Testis (tissue), 3 donors: ENCODE data around the gene SPON1. TPM values are rescaled to one million over a fixed set of nuclear protein-coding genes. Genes with fewer than 3 reads are reported as not detected.

ENCODE experiments used
- DNase-seq: peaks from one replicate; pipeline ENCODE4 v3.0.0-alpha.2; 2019
- H3K27ac ChIP-seq, 2 donors: fragments of 200-600 bp; sonication (generic); one replicate each; pipeline ENCODE4 v1.5.1; 2019
- H3K27me3 ChIP-seq: fragments of 200-600 bp; sonication (generic); one replicate; pipeline ENCODE4 v1.5.1; 2019
- H3K36me3 ChIP-seq: fragments of 200-600 bp; sonication (generic); one replicate; pipeline ENCODE4 v1.5.1; 2017; ENCODE audit warnings: low read depth; ENCODE audit errors: missing control alignments
- H3K4me1 ChIP-seq: fragments of 200-600 bp; sonication (generic); one replicate; pipeline ENCODE4 v1.5.1; 2019
- H3K4me3 ChIP-seq, 2 donors: fragments of 200-600 bp; sonication (generic); one replicate each; pipeline ENCODE4 v1.5.1; 2017 to 2019
- H3K9me3 ChIP-seq: fragments of 200-600 bp; sonication (generic); one replicate; pipeline ENCODE4 v1.5.1; 2017
- POLR2A ChIP-seq: fragments of 450-650 bp; IDR thresholded peaks from one replicate; pipeline ENCODE4 v1.6.1; 2017; ENCODE audit warnings: antibody characterized with exemption, mild to moderate bottlenecking, moderate library complexity
- WGBS, 2 donors: methylation state at CpG; one replicate each; pipeline ENCODE4 v1.1.5; 2018; 5-methylcytosine and 5-hydroxymethylcytosine counted together
- intact Hi-C: fragments of 100-400 bp; cut with DNase I; formaldehyde crosslinking; loops from one replicate; pipeline ENCODE4 v1.15.1; 2023; ENCODE audit warnings: low total_unique reads
- polyA plus RNA-seq: library from polyadenylated mRNA; stranded (reverse); fragments of 350-450 nt; fragmentation: Illumina TruSeq; extraction: RNeasy Lipid Tissue Mini Kit (QIAGEN cat#74804); gene quantifications from one replicate; pipeline ENCODE4 v1.2.3, GENCODE V29; 2014; ENCODE audit warnings: low read depth, low replicate concordance; ENCODE audit not compliant: insufficient read depth
- total RNA-seq, 2 donors: library from RNA; depleted of rRNA; stranded (reverse); fragments of >200 nt; gene quantifications; one replicate each; pipeline ENCODE4 v1.2.3, GENCODE V29; 2016
- TF ChIP-seq, protein P1 (sequence below), 3 experiments: fragments of 450-650 bp in 2 of 3; fragments of 200-600 bp in 1 of 3; sonication (generic) in 1 of 3; IDR thresholded peaks; one replicate each; pipeline ENCODE4 v1.5.1; 2016 to 2019; ENCODE audit warnings: antibody characterized with exemption in 3 of 3, mild to moderate bottlenecking in 2 of 3, moderate library complexity in 1 of 3

Gene SPON1
- total and polyA plus RNA-seq, 3 donors from 2014 or later, result 6.9 to 11.9 (median 7.6) TPM

DNA sequence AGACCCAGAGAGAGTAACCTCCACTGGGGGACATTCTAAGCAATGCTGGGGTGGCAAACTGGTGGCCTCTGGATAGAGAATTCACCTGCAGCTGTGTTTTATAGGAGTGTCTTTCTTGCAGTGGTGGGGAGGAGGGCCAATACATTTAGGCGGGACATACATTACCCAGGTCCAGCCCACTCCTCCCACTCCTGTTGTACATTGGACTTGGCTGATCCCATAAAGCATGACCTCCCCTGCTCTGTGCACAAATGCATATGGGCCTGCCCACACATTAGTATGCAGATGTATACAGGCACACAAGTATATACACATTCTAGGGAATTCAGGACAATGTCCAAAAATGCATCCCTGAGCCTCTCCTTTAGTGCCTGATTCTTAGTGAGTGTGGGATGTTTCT, 297.4 kb downstream of the SPON1 start:
- no peaks in the 10 kb centered on the region for H3K27me3 ChIP-seq
- no peak overlapping the region for H3K27ac ChIP-seq
- intact Hi-C loops, result no loop called here
- no peaks in the 10 kb centered on the region for H3K9me3 ChIP-seq
- DNase-seq, result no peak
- no peaks in the 10 kb centered on the region for H3K36me3 ChIP-seq
- H3K4me3 ChIP-seq, result no peak overlapping the region
- no peaks in the 10 kb centered on the region for H3K4me1 ChIP-seq
- 40 to 100% methylated on average over 1 of the region's 1 CpG for WGBS, 2 donors
- TF ChIP-seq, protein P1, sequence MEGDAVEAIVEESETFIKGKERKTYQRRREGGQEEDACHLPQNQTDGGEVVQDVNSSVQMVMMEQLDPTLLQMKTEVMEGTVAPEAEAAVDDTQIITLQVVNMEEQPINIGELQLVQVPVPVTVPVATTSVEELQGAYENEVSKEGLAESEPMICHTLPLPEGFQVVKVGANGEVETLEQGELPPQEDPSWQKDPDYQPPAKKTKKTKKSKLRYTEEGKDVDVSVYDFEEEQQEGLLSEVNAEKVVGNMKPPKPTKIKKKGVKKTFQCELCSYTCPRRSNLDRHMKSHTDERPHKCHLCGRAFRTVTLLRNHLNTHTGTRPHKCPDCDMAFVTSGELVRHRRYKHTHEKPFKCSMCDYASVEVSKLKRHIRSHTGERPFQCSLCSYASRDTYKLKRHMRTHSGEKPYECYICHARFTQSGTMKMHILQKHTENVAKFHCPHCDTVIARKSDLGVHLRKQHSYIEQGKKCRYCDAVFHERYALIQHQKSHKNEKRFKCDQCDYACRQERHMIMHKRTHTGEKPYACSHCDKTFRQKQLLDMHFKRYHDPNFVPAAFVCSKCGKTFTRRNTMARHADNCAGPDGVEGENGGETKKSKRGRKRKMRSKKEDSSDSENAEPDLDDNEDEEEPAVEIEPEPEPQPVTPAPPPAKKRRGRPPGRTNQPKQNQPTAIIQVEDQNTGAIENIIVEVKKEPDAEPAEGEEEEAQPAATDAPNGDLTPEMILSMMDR (IDR thresholded peaks at IDR 0.05), result no peak

DNA sequence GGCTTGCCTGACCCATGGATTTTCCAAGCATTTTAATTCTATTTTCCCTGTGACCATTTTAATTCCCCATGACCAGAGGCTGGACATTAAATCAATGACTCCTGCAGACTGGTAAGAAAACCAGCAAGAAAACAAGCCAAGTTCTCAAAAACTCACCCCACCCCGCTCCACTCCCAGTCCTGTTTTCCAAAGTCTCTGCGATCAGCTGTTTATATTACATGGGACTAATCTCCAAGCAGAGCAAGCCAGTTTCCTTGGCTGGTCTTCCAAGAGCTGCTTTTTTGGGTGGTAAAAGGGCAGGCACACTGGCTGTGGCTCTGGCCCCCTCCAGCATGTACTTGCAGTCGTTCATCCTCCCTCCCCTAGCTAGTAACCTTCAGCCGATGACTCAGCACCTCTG, 298.5 kb downstream of the SPON1 start:
- TF ChIP-seq POLR2A, result no peak
- TF ChIP-seq, protein P1 (IDR thresholded peaks at IDR 0.05), result no peak
- Histone ChIP-seq H3K4me3 (no peak overlapping the region), H3K27ac (no peak overlapping the region), H3K9me3 (no peaks in the 10 kb centered on the region), H3K36me3 (no peaks in the 10 kb centered on the region), H3K4me1 (no peaks in the 10 kb centered on the region), H3K27me3 (no peaks in the 10 kb centered on the region)
- DNase-seq, result no peak
- 71 to 73% methylated on average over 4 of the region's 4 CpGs for WGBS, 2 donors
- intact Hi-C loops, result no loop called here

DNA sequence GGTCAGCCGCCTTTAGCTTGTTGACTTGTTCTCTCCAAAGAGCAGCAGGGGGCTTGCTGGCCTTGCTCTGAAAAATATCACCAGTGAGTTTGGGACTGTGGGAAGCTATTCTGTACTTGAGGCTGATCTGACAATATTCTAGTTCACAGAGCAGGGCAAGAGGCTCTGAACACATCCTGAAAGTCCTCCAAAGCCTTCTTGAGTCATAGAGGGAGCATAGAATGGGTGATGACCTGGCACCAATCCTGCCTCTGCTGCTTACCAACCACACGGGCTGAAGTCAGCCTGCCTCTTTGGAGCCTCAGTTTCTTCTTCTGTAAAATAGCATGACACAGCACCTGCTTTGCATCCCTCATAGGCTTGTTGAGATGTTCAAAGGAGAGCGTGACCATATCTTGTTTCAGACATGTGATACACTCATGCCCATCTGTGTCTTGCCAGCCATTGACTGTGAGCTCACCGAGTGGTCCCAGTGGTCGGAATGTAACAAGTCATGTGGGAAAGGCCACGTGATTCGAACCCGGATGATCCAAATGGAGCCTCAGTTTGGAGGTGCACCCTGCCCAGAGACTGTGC, 299.8 kb downstream of the SPON1 start:
- no peaks in the 10 kb centered on the region for H3K4me1 ChIP-seq
- H3K27me3 ChIP-seq, result no peaks in the 10 kb centered on the region
- DNase-seq, result no peak
- no peaks in the 10 kb centered on the region for H3K9me3 ChIP-seq
- intact Hi-C loops, result no loop called here
- 76 to 85% methylated on average over 8 of the region's 8 CpGs for WGBS, 2 donors
- H3K4me3 ChIP-seq, result no peak overlapping the region
- H3K36me3 ChIP-seq, result no peaks in the 10 kb centered on the region
- TF ChIP-seq, protein P1 (IDR thresholded peaks at IDR 0.05), result no peak
- no peak for TF ChIP-seq POLR2A
- no peak overlapping the region for H3K27ac ChIP-seq

DNA sequence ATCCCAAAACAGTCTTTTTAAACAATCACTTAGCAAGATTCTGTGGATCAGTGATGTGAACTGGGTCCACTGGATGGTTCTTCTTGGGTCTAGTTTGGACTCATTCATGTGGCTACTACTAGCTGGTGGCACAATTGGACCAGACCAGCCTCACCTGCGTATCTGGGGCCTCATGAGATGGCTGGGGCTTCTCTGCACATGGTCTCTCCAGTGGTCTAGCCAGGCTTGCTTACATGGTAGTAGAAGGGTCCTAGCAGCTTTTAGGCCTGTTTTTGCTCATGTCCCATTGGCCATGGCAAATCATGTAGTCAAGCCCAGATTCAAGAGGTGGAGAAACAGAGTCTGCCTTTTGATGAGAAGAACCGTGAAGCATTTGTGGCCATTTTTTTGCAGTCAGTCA, 302.4 kb downstream of the SPON1 start:
- 89 to 96% methylated on average over 1 to 2 of the region's 2 CpGs for WGBS, 2 donors
- Histone ChIP-seq H3K9me3 (no peaks in the 10 kb centered on the region), H3K4me1 (no peaks in the 10 kb centered on the region), H3K4me3 (no peak overlapping the region), H3K27me3 (no peaks in the 10 kb centered on the region), H3K36me3 (no peaks in the 10 kb centered on the region), H3K27ac (no peak overlapping the region)
- no peak for DNase-seq
- TF ChIP-seq POLR2A, result no peak
- TF ChIP-seq, protein P1 (IDR thresholded peaks at IDR 0.05), result no peak
- intact Hi-C loops, result no loop called here

DNA sequence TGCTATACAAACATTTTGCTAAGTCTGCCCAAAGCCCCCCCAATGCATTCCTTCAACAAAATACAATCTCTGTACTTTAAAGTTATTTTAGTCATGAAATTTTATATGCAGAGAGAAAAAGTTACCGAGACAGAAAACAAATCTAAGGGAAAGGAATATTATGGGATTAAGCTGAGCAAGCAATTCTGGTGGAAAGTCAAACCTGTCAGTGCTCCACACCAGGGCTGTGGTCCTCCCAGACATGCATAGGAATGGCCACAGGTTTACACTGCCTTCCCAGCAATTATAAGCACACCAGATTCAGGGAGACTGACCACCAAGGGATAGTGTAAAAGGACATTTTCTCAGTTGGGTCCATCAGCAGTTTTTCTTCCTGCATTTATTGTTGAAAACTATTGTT, 304.1 kb downstream of the SPON1 start:
- Histone ChIP-seq H3K4me3 (no peak overlapping the region), H3K36me3 (no peaks in the 10 kb centered on the region), H3K27me3 (no peaks in the 10 kb centered on the region), H3K4me1 (no peaks in the 10 kb centered on the region), H3K27ac (no peak overlapping the region), H3K9me3 (no peaks in the 10 kb centered on the region)
- intact Hi-C loops, result no loop called here
- DNase-seq, result no peak
- TF ChIP-seq, protein P1 (IDR thresholded peaks at IDR 0.05), result no peak
- TF ChIP-seq POLR2A, result no peak
- 62 to 63% methylated on average over 1 of the region's 1 CpG for WGBS, 2 donors
